ENCODE data around the gene SLMAP.
"Not testable (repeated sequence)": the region's sequence is repeated elsewhere in the genome, so short reads cannot be mapped to it uniquely, and the experiment has no call there.

The SLMAP gene

GRCh38 chr3:57863380-57863779 is 107.3 kb downstream of the SLMAP start:
- Histone ChIP-seq H2AFZ (ENCODE audit: low read depth, low read length) (no peak overlapping the region), H3K4me1 (ENCODE audit: insufficient read depth, low read length) (no peaks in the 10 kb centered on the region), H3K27ac (ENCODE audit: low read length) (no peak overlapping the region), H4K20me1 (ENCODE audit: insufficient read depth, low read length) (no peaks in the 10 kb centered on the region), H3K9ac (ENCODE audit: low read depth, low read length) (no peak overlapping the region), H3K79me2 (ENCODE audit: insufficient read depth, low read length) (no peaks in the 10 kb centered on the region), H3K9me3 (ENCODE audit: insufficient read depth, low read length, severe bottlenecking) (no peaks in the 10 kb centered on the region), H3K27me3 (ENCODE audit: insufficient read depth, low read length, poor library complexity) (no peaks in the 10 kb centered on the region), H3K4me3 (ENCODE audit: low read depth in 1 of 2, low read length in 2 of 2) (no peak overlapping the region), H3K36me3 (ENCODE audit: insufficient read depth, low read length) (peaks cover 60% of the 10 kb centered on the region), H3K4me2 (ENCODE audit: insufficient read depth, low read length) (no peak overlapping the region)
- DNase-seq (no peak), ATAC-seq (ENCODE audit: insufficient read depth, low read depth) (no peak)
- TF ChIP-seq CTCF (IDR thresholded peaks at IDR 0.05; ENCODE audit: borderline replicate concordance, extremely low read depth, low read length, poor library complexity, severe bottlenecking) (no peak), EZH2 (IDR thresholded peaks at IDR 0.05; ENCODE audit: borderline replicate concordance, low read depth, low read length, severe bottlenecking) (no peak)

- peaks cover 50% of the 10 kb centered on the region for H3K36me3 ChIP-seq (ENCODE audit: insufficient read depth, low read length)
- H3K4me1 ChIP-seq (ENCODE audit: insufficient read depth, low read length), result no peaks in the 10 kb centered on the region
- H2AFZ ChIP-seq (ENCODE audit: low read depth, low read length), result no peak overlapping the region
- no peak overlapping the region for H3K27ac ChIP-seq (ENCODE audit: low read length)
- ATAC-seq (ENCODE audit: insufficient read depth, low read depth) (no peak), DNase-seq (no peak)
- no peaks in the 10 kb centered on the region for H4K20me1 ChIP-seq (ENCODE audit: insufficient read depth, low read length)
- TF ChIP-seq CTCF (IDR thresholded peaks at IDR 0.05; ENCODE audit: borderline replicate concordance, extremely low read depth, low read length, poor library complexity, severe bottlenecking) (peak; percentile 13), EZH2 (IDR thresholded peaks at IDR 0.05; ENCODE audit: borderline replicate concordance, low read depth, low read length, severe bottlenecking) (no peak)
- H3K4me3 ChIP-seq (ENCODE audit: low read depth in 1 of 2, low read length in 2 of 2), result no peak overlapping the region
- no peaks in the 10 kb centered on the region for H3K79me2 ChIP-seq (ENCODE audit: insufficient read depth, low read length)
- H3K9ac ChIP-seq (ENCODE audit: low read depth, low read length), result no peak overlapping the region
- H3K4me2 ChIP-seq (ENCODE audit: insufficient read depth, low read length), result no peak overlapping the region
- no peaks in the 10 kb centered on the region for H3K9me3 ChIP-seq (ENCODE audit: insufficient read depth, low read length, severe bottlenecking)
- no peaks in the 10 kb centered on the region for H3K27me3 ChIP-seq (ENCODE audit: insufficient read depth, low read length, poor library complexity)
Measured at GRCh38 chr3:57864853-57865252, 108.7 kb downstream of the SLMAP start.

- H3K27ac ChIP-seq (ENCODE audit: low read length); H3K79me2 ChIP-seq (ENCODE audit: insufficient read depth, low read length); H2AFZ ChIP-seq (ENCODE audit: low read depth, low read length); H3K4me2 ChIP-seq (ENCODE audit: insufficient read depth, low read length); H3K27me3 ChIP-seq (ENCODE audit: insufficient read depth, low read length, poor library complexity); H3K4me3 ChIP-seq (ENCODE audit: low read depth in 1 of 2, low read length in 2 of 2); H3K9me3 ChIP-seq (ENCODE audit: insufficient read depth, low read length, severe bottlenecking); DNase-seq; H4K20me1 ChIP-seq (ENCODE audit: insufficient read depth, low read length); H3K4me1 ChIP-seq (ENCODE audit: insufficient read depth, low read length); ATAC-seq (ENCODE audit: insufficient read depth, low read depth); H3K9ac ChIP-seq (ENCODE audit: low read depth, low read length): not testable (repeated sequence)
- peaks cover 41% of the 10 kb centered on the region; the same call in 1 of the 2 replicates for H3K36me3 ChIP-seq (ENCODE audit: insufficient read depth, low read length)
Measured at GRCh38 chr3:57869110-57869509, 113.0 kb downstream of the SLMAP start.

GRCh38 chr3:57872606-57873005 is 116.5 kb downstream of the SLMAP start:
- no peaks in the 10 kb centered on the region for H3K4me1 ChIP-seq (ENCODE audit: insufficient read depth, low read length)
- no peak overlapping the region for H3K27ac ChIP-seq (ENCODE audit: low read length)
- H2AFZ ChIP-seq (ENCODE audit: low read depth, low read length), result no peak overlapping the region
- H3K9ac ChIP-seq (ENCODE audit: low read depth, low read length), result no peak overlapping the region
- H3K36me3 ChIP-seq (ENCODE audit: insufficient read depth, low read length), result peaks cover 29% of the 10 kb centered on the region; the same call in 1 of the 2 replicates
- H3K79me2 ChIP-seq (ENCODE audit: insufficient read depth, low read length), result no peaks in the 10 kb centered on the region
- DNase-seq (no peak), ATAC-seq (ENCODE audit: insufficient read depth, low read depth) (no peak)
- H3K4me3 ChIP-seq (ENCODE audit: low read depth in 1 of 2, low read length in 2 of 2), result no peak overlapping the region
- H3K27me3 ChIP-seq (ENCODE audit: insufficient read depth, low read length, poor library complexity), result no peaks in the 10 kb centered on the region
- no peaks in the 10 kb centered on the region for H3K9me3 ChIP-seq (ENCODE audit: insufficient read depth, low read length, severe bottlenecking)
- no peaks in the 10 kb centered on the region; the same call in 1 of the 2 replicates for H4K20me1 ChIP-seq (ENCODE audit: insufficient read depth, low read length)
- H3K4me2 ChIP-seq (ENCODE audit: insufficient read depth, low read length), result no peak overlapping the region
- TF ChIP-seq EZH2 (IDR thresholded peaks at IDR 0.05; ENCODE audit: borderline replicate concordance, low read depth, low read length, severe bottlenecking) (no peak), CTCF (IDR thresholded peaks at IDR 0.05; ENCODE audit: borderline replicate concordance, extremely low read depth, low read length, poor library complexity, severe bottlenecking) (no peak)
